NT2/D1 (cell line): ENCODE results near the gene HUNK.

ENCODE experiments used
- SUZ12 ChIP-seq: IDR thresholded peaks from 2 replicates; pipeline ENCODE4 v1.6.1; 2011; ENCODE audit not compliant: insufficient read length, insufficient read depth; ENCODE audit errors: extremely low read depth
- ZNF274 ChIP-seq: IDR thresholded peaks from 2 replicates; pipeline ENCODE4 v1.6.1; 2011; ENCODE audit warnings: mild to moderate bottlenecking, low read depth, low read length

GRCh38 chr21:32030146-32030652 is 157.4 kb downstream of the HUNK start:
- TF ChIP-seq ZNF274 (no peak), SUZ12 (no peak)
